T-helper 2 cell treated with Interferon-gamma antibody and Interleukin-4, amounts not matched to agents 100 ng/mL and 5 ng/mL, for 36 hours (primary cell): ENCODE results near the gene PRXL2B. TPM values are rescaled to one million over a fixed set of nuclear protein-coding genes. Genes with fewer than 3 reads are reported as not detected.

Experiments used
- intact Hi-C: fragments of 100-400 bp; cut with micrococcal nuclease; formaldehyde crosslinking; loops from one replicate; pipeline ENCODE4 v1.15.1; 2023
- total RNA-seq: library from RNA; stranded (reverse); gene quantifications from 2 replicates; pipeline ENCODE4 v1.2.3, GENCODE V29; 2022

The PRXL2B gene
- total RNA-seq, 1 donor from 2014 or later, result 22.5 TPM

- intact Hi-C loops, result no loop called here
Measured at GRCh38 chr1:2633366-2633935, 46.9 kb downstream of the PRXL2B start.

GRCh38 chr1:2633936-2634491 lies 47.4 kb downstream of the PRXL2B start:
- intact Hi-C loops, result no loop called here

GRCh38 chr1:2635361-2636010 lies 48.9 kb downstream of the PRXL2B start:
- intact Hi-C loops, result no loop called here

GRCh38 chr1:2636733-2637132 lies 50.2 kb downstream of the PRXL2B start:
- intact Hi-C loops, result no loop called here

- intact Hi-C loops, result no loop called here
Measured at GRCh38 chr1:2637442-2638145, 51.0 kb downstream of the PRXL2B start.

- intact Hi-C loops, result no loop called here
Measured at GRCh38 chr1:2638466-2639115, 52.0 kb downstream of the PRXL2B start.

GRCh38 chr1:2639203-2639602 lies 52.6 kb downstream of the PRXL2B start:
- intact Hi-C loops, result no loop called here

- intact Hi-C loops, result no loop called here
Measured at GRCh38 chr1:2639607-2640521, 53.3 kb downstream of the PRXL2B start.

GRCh38 chr1:2640626-2641025 lies 54.0 kb downstream of the PRXL2B start:
- intact Hi-C loops, result no loop called here

Other genes starting within 250 kb of the PRXL2B start
- 7.6 and 9.1 TPM in 2 replicates for gene MORN1, start 195.2 kb upstream of the PRXL2B start, total RNA-seq
- 141 and 146 TPM in 2 replicates for gene RER1, start 194.9 kb upstream of the PRXL2B start, total RNA-seq
- gene PEX10, start 174.2 kb upstream of the PRXL2B start, total RNA-seq, result 12.6 and 13.0 TPM in 2 replicates
- gene PLCH2, start 110.5 kb upstream of the PRXL2B start, total RNA-seq, result 7.3 and 8.0 TPM in 2 replicates
- gene PANK4, start 60.2 kb upstream of the PRXL2B start, total RNA-seq, result 61.2 and 68.1 TPM in 2 replicates
- not detected in 2 replicates for gene HES5, start 56.5 kb upstream of the PRXL2B start, total RNA-seq
- gene TNFRSF14, start 30.4 kb upstream of the PRXL2B start, total RNA-seq, result 157 and 158 TPM in 2 replicates
- gene MMEL1, start 46.2 kb downstream of the PRXL2B start, total RNA-seq, result 0.95 and 1.2 TPM in 2 replicates
- gene TTC34, start 214.9 kb downstream of the PRXL2B start, total RNA-seq, result 1.3 and 1.7 TPM in 2 replicates